ENCODE measurements around the gene RPS6KA6. TPM values are rescaled to one million over a fixed set of nuclear protein-coding genes. Genes with fewer than 3 reads are reported as not detected.

RPS6KA6 gene
- total and polyA plus RNA-seq, 4 experiments from 2014 or later = 0.39 to 0.55 TPM; not detected in 2

DNA sequence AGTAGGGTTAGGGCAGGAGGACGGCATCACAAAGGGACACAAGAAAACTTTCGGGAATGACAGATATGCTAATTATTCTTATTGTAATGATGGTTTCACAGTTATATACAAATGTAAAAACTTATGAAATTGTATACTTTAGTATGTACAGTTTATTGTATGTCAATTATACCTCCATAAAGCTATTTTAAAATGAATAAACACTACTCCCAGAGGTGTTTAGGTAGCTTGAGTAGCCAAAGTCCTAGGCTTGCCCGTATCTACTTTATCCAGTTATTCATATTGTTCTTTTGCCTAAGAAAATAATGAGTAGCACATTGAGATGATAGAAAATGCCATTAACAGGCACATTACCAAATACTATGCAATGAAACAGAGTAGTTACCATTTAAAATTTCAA, 43.0 kb downstream of the RPS6KA6 start:
- DNase-seq = no peak
- POLR2A ChIA-PET (ENCODE audit: partially characterized antibody) = no interaction called here
- Mint-ChIP-seq H3K36me3 (no peaks in the 10 kb centered on the region), H3K4me3 (no peak overlapping the region), H3K27me3 (no peaks in the 10 kb centered on the region), H3K9me3 (peaks cover 0 to 2% (median 0%) of the 10 kb centered on the region in 8 donors), H3K27ac (no peak overlapping the region), H3K4me1 (no peaks in the 10 kb centered on the region)
- no peaks in the 10 kb centered on the region for H3K9me3 ChIP-seq (ENCODE audit: control insufficient read depth in 1 of 2, low read length in 2 of 2)
- H3K27me3 ChIP-seq (ENCODE audit: insufficient read depth, low read length) = no peaks in the 10 kb centered on the region
- no peak overlapping the region for H3K4me3 ChIP-seq (ENCODE audit: low read length in 2 of 2)
- intact Hi-C loops (cut with micrococcal nuclease) = no loop called here
- H3K4me1 ChIP-seq (ENCODE audit: insufficient read depth, low read length) = no peaks in the 10 kb centered on the region
- H3K27ac ChIP-seq (ENCODE audit: low read depth, low read length) = no peak overlapping the region
- CTCF ChIA-PET (ENCODE audit: partially characterized antibody) = no interaction called here
- no peaks in the 10 kb centered on the region for H3K36me3 ChIP-seq (ENCODE audit: insufficient read depth, low read length)

DNA sequence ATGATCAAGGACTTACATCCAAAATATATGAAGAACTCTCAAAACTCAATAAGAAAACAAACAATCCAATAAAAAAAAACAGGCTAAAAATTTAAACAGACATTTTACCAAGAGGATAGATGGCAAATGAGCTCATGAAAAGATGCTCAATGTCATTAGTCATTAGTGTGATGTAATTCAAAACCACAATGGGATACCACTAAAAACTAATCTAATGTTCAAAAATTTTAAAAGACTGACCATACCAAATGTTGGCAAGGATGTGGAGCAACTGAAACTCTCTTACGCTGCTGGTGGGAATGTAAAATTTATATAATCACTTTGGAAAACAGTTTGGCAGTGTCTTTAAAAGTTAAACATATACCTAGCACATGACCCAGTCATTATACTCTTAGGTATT, 43.7 kb downstream of the RPS6KA6 start:
- intact Hi-C loops (cut with micrococcal nuclease) = no loop called here
- no peaks in the 10 kb centered on the region for H3K27me3 Mint-ChIP-seq
- peaks cover 0 to 5% (median 0%) of the 10 kb centered on the region in 8 donors for H3K9me3 Mint-ChIP-seq

DNA sequence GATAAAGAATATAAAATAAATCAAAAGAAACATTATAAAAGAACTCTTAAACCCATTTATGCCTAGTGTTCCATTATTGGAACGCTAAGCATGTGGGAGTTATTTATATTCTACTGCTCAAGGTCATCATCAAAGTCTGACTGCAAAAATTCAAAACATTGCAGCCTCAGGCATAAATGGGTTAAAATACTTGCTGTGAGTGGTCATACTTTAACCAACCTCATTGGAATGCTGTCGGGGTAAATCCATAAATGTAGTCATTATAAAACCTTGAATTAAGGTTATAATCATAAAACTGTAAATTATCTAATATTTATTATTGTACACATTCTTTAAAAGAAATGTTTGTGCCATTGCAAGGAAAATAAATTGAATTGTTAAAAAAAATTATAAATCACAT, 55.0 kb downstream of the RPS6KA6 start:
- H3K4me3 Mint-ChIP-seq = no peak overlapping the region
- H3K9me3 Mint-ChIP-seq = no peaks in the 10 kb centered on the region
- POLR2A ChIA-PET (ENCODE audit: partially characterized antibody) = no interaction called here

More for the DNA sequence above, 43.7 kb downstream of the RPS6KA6 start:
- POLR2A ChIA-PET (ENCODE audit: partially characterized antibody) = no interaction called here
- H3K4me3 Mint-ChIP-seq = no peak overlapping the region
- no peak overlapping the region for H3K4me3 ChIP-seq (ENCODE audit: low read length in 2 of 2)
- no peaks in the 10 kb centered on the region for H3K27me3 ChIP-seq (ENCODE audit: insufficient read depth, low read length)
- CTCF ChIA-PET (ENCODE audit: partially characterized antibody) = no interaction called here
- DNase-seq = no peak
- H3K4me1 Mint-ChIP-seq = no peaks in the 10 kb centered on the region
- no peak overlapping the region for H3K27ac ChIP-seq (ENCODE audit: low read depth, low read length)
- H3K4me1 ChIP-seq (ENCODE audit: insufficient read depth, low read length) = no peaks in the 10 kb centered on the region
- no peaks in the 10 kb centered on the region for H3K9me3 ChIP-seq (ENCODE audit: control insufficient read depth in 1 of 2, low read length in 2 of 2)
- H3K36me3 ChIP-seq (ENCODE audit: insufficient read depth, low read length) = no peaks in the 10 kb centered on the region
- no peaks in the 10 kb centered on the region for H3K36me3 Mint-ChIP-seq
- no peak overlapping the region for H3K27ac Mint-ChIP-seq

DNA sequence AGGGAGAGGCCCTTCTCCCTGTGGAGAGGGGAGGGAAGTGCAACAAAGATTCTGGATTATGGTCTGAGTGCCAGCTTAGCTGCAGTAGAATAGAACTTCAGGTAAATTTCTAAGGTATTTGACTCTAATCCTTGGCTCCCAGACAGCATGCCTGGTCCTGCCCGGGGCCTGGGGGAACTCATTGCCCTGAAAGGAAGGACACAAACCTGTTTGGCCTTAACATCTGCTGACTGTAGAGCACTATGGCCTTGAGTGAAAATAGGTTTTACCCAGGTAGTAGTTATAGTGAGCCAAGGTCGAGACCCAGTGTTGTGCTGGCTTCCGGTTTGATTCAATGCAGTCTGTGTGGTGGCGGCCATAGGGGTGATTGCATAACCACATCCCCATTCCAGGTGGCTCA, 64.4 kb downstream of the RPS6KA6 start:
- no peaks in the 10 kb centered on the region for H3K4me1 Mint-ChIP-seq
- Histone ChIP-seq H3K36me3 (ENCODE audit: insufficient read depth, low read length) (no peaks in the 10 kb centered on the region), H3K4me3 (ENCODE audit: low read length in 2 of 2) (no peak overlapping the region), H3K4me1 (ENCODE audit: insufficient read depth, low read length) (no peaks in the 10 kb centered on the region), H3K27ac (ENCODE audit: low read depth, low read length) (no peak overlapping the region), H3K9me3 (ENCODE audit: control insufficient read depth in 1 of 2, low read length in 2 of 2) (no peaks in the 10 kb centered on the region), H3K27me3 (ENCODE audit: insufficient read depth, low read length) (no peaks in the 10 kb centered on the region)
- CTCF ChIA-PET (ENCODE audit: partially characterized antibody) = no interaction called here
- H3K36me3 Mint-ChIP-seq = no peaks in the 10 kb centered on the region
- no peak overlapping the region for H3K27ac Mint-ChIP-seq
- POLR2A ChIA-PET (ENCODE audit: partially characterized antibody) = no interaction called here
- intact Hi-C loops (cut with micrococcal nuclease) = no loop called here
- H3K27me3 Mint-ChIP-seq = no peaks in the 10 kb centered on the region
- peaks cover 0 to 1% (median 0%) of the 10 kb centered on the region in 8 donors for H3K9me3 Mint-ChIP-seq
- DNase-seq = no peak
- H3K4me3 Mint-ChIP-seq = no peak overlapping the region

More for the DNA sequence above, 55.0 kb downstream of the RPS6KA6 start:
- CTCF ChIA-PET (ENCODE audit: partially characterized antibody) = no interaction called here
- H3K36me3 Mint-ChIP-seq = no peaks in the 10 kb centered on the region
- H3K27ac ChIP-seq (ENCODE audit: low read depth, low read length) = no peak overlapping the region
- no peaks in the 10 kb centered on the region for H3K27me3 Mint-ChIP-seq
- H3K4me3 ChIP-seq (ENCODE audit: low read length in 2 of 2) = no peak overlapping the region
- H3K9me3 ChIP-seq (ENCODE audit: control insufficient read depth in 1 of 2, low read length in 2 of 2) = no peaks in the 10 kb centered on the region
- no peak overlapping the region for H3K27ac Mint-ChIP-seq
- no peaks in the 10 kb centered on the region for H3K27me3 ChIP-seq (ENCODE audit: insufficient read depth, low read length)
- H3K36me3 ChIP-seq (ENCODE audit: insufficient read depth, low read length) = no peaks in the 10 kb centered on the region
- H3K4me1 Mint-ChIP-seq = no peaks in the 10 kb centered on the region
- intact Hi-C loops (cut with micrococcal nuclease) = no loop called here
- DNase-seq = no peak
- no peaks in the 10 kb centered on the region for H3K4me1 ChIP-seq (ENCODE audit: insufficient read depth, low read length)

DNA sequence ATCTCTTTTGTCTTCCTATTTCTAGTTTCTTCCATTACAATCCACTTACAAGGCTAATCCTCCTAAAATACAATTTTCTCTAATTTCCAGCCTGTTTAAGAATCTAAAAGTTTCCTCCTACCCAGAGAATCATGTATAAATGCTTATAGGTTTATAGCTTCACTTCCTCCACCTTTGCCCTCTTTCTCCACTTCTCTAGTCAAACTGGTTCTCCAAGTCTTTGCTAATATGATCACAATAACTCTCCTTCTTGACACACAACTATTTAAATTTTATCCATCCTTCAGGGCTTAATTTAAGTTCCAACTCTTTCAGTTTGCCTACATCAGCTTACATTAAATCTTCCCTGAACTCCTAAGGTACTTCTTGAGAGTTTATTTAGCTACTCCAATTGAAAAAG, 69.2 kb downstream of the RPS6KA6 start:
- Mint-ChIP-seq H3K27me3 (no peaks in the 10 kb centered on the region), H3K27ac (no peak overlapping the region), H3K36me3 (no peaks in the 10 kb centered on the region), H3K4me1 (no peaks in the 10 kb centered on the region), H3K4me3 (no peak overlapping the region), H3K9me3 (peaks cover 0 to 2% (median 0%) of the 10 kb centered on the region in 8 donors)
- H3K4me3 ChIP-seq (ENCODE audit: low read length in 2 of 2) = no peak overlapping the region
- H3K27ac ChIP-seq (ENCODE audit: low read depth, low read length) = no peak overlapping the region
- DNase-seq = no peak
- no peaks in the 10 kb centered on the region for H3K4me1 ChIP-seq (ENCODE audit: insufficient read depth, low read length)
- CTCF ChIA-PET (ENCODE audit: partially characterized antibody) = no interaction called here
- intact Hi-C loops (cut with micrococcal nuclease) = no loop called here
- no peaks in the 10 kb centered on the region for H3K36me3 ChIP-seq (ENCODE audit: insufficient read depth, low read length)
- no peaks in the 10 kb centered on the region for H3K9me3 ChIP-seq (ENCODE audit: control insufficient read depth in 1 of 2, low read length in 2 of 2)
- H3K27me3 ChIP-seq (ENCODE audit: insufficient read depth, low read length) = no peaks in the 10 kb centered on the region
- POLR2A ChIA-PET (ENCODE audit: partially characterized antibody) = no interaction called here

DNA sequence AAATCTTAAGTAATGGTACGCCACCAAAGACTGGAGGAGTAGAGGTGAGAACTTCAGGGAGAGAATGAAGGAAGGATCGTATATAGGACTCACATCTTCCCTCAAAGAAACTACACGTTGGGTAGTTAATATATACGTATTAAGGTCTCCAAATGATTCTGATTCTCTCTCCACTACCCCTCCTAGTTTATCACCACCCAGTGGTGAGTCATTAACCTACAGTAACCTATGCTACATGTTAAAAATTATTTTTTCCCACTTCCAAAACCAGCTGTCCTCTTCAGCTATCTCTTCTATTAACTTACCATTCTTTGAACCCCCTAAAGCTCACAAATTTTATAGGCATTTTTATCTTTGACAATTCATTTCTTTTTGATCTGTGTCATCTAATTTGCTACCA, 69.7 kb downstream of the RPS6KA6 start:
- CTCF ChIA-PET (ENCODE audit: partially characterized antibody) = no interaction called here

DNA sequence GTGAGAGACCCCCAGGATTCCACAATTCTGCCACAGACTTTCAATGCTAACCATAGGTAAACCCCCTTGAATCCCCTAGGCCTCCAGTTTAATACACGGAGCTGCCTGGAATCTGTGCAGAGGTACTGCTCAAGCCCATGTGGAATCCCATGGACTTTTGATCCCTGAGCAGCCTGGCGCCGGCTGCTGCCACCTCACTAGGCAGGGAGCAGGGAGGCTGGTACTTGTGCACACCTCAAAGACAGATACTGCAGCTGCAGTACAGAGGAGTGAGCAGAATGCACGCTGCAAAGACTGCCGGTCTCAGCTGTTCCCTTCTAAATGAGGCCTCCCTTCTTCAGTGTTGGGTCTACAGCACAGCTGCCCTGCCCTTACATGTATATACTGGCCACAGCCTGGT, 79.4 kb downstream of the RPS6KA6 start:
- no peak overlapping the region for H3K27ac Mint-ChIP-seq
- H3K36me3 ChIP-seq (ENCODE audit: insufficient read depth, low read length) = no peaks in the 10 kb centered on the region
- no peak overlapping the region for H3K4me3 Mint-ChIP-seq
- ChIA-PET CTCF (ENCODE audit: partially characterized antibody) (no interaction called here), POLR2A (ENCODE audit: partially characterized antibody) (no interaction called here)
- H3K4me3 ChIP-seq (ENCODE audit: low read length in 2 of 2) = no peak overlapping the region
- no peaks in the 10 kb centered on the region for H3K9me3 ChIP-seq (ENCODE audit: control insufficient read depth in 1 of 2, low read length in 2 of 2)
- no peaks in the 10 kb centered on the region for H3K27me3 ChIP-seq (ENCODE audit: insufficient read depth, low read length)
- DNase-seq = no peak
- H3K36me3 Mint-ChIP-seq = no peaks in the 10 kb centered on the region
- intact Hi-C loops (cut with micrococcal nuclease) = no loop called here
- no peaks in the 10 kb centered on the region for H3K27me3 Mint-ChIP-seq
- peaks cover 0 to 7% (median 0%) of the 10 kb centered on the region in 8 donors for H3K9me3 Mint-ChIP-seq
- no peaks in the 10 kb centered on the region for H3K4me1 ChIP-seq (ENCODE audit: insufficient read depth, low read length)
- no peak overlapping the region for H3K27ac ChIP-seq (ENCODE audit: low read depth, low read length)
- H3K4me1 Mint-ChIP-seq = no peaks in the 10 kb centered on the region

More for the DNA sequence above, 69.7 kb downstream of the RPS6KA6 start:
- H3K4me1 ChIP-seq (ENCODE audit: insufficient read depth, low read length) = no peaks in the 10 kb centered on the region
- no peaks in the 10 kb centered on the region for H3K27me3 ChIP-seq (ENCODE audit: insufficient read depth, low read length)
- Mint-ChIP-seq H3K9me3 (peaks cover 0 to 2% (median 0%) of the 10 kb centered on the region in 8 donors), H3K4me3 (no peak overlapping the region), H3K36me3 (no peaks in the 10 kb centered on the region), H3K27me3 (no peaks in the 10 kb centered on the region), H3K27ac (no peak overlapping the region), H3K4me1 (no peaks in the 10 kb centered on the region)
- no peaks in the 10 kb centered on the region for H3K9me3 ChIP-seq (ENCODE audit: control insufficient read depth in 1 of 2, low read length in 2 of 2)
- intact Hi-C loops (cut with micrococcal nuclease) = no loop called here
- DNase-seq = no peak
- POLR2A ChIA-PET (ENCODE audit: partially characterized antibody) = no interaction called here
- no peak overlapping the region for H3K4me3 ChIP-seq (ENCODE audit: low read length in 2 of 2)
- H3K36me3 ChIP-seq (ENCODE audit: insufficient read depth, low read length) = no peaks in the 10 kb centered on the region
- H3K27ac ChIP-seq (ENCODE audit: low read depth, low read length) = no peak overlapping the region

DNA sequence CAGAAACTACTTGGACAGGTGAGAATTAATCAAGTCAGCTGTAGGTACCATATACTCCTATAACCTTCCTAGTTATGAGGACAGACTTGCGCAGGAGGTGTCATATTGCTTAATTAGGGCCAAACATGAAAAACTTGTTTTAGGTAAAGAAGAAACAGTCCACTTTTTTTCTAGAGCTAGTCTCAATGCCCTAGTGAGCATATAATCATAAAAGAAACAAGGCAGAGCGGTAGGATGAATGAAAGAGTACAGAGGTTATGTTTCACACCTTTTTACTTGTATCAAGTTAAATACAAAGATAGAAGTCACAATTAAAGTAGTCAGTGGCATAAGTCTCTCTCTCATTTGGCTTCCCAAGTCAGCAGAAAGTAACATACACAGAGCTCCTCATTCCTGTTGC, 88.9 kb downstream of the RPS6KA6 start:
- Histone ChIP-seq H3K4me3 (ENCODE audit: low read length in 2 of 2) (no peak overlapping the region), H3K36me3 (ENCODE audit: insufficient read depth, low read length) (no peaks in the 10 kb centered on the region), H3K27me3 (ENCODE audit: insufficient read depth, low read length) (no peaks in the 10 kb centered on the region), H3K9me3 (ENCODE audit: control insufficient read depth in 1 of 2, low read length in 2 of 2) (no peaks in the 10 kb centered on the region), H3K27ac (ENCODE audit: low read depth, low read length) (no peak overlapping the region), H3K4me1 (ENCODE audit: insufficient read depth, low read length) (no peaks in the 10 kb centered on the region)
- Mint-ChIP-seq H3K9me3 (no peaks in the 10 kb centered on the region), H3K27ac (no peak overlapping the region), H3K4me3 (no peak overlapping the region), H3K36me3 (no peaks in the 10 kb centered on the region), H3K4me1 (no peaks in the 10 kb centered on the region), H3K27me3 (no peaks in the 10 kb centered on the region)
- DNase-seq = no peak
- ChIA-PET POLR2A (ENCODE audit: partially characterized antibody) (no interaction called here), CTCF (ENCODE audit: partially characterized antibody) (no interaction called here)
- intact Hi-C loops (cut with micrococcal nuclease) = no loop called here

All from CD4-positive, alpha-beta memory T cell (primary cell).